ENCODE data around the gene TYMS. TPM values are rescaled to one million over a fixed set of nuclear protein-coding genes. Genes with fewer than 3 reads are reported as not detected.

Gene TYMS
- total and polyA plus RNA-seq, 9 of the 15 experiments (the other 6 are each of a cell fraction or from before 2014, with no cell fraction given) = 69.1 to 409 (median 175) TPM

DNA sequence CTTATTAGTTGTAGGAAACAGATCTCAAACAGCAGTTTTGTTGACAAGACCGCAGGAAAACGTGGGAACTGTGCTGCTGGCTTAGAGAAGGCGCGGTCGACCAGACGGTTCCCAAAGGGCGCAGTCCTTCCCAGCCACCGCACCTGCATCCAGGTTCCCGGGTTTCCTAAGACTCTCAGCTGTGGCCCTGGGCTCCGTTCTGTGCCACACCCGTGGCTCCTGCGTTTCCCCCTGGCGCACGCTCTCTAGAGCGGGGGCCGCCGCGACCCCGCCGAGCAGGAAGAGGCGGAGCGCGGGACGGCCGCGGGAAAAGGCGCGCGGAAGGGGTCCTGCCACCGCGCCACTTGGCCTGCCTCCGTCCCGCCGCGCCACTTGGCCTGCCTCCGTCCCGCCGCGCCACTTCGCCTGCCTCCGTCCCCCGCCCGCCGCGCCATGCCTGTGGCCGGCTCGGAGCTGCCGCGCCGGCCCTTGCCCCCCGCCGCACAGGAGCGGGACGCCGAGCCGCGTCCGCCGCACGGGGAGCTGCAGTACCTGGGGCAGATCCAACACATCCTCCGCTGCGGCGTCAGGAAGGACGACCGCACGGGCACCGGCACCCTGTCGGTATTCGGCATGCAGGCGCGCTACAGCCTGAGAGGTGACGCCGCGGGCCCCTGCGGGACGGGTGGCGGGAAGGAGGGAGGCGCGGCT, at the start of gene TYMS (continued):
- TF ChIP-seq MEF2D (tag; conservative IDR thresholded peaks at IDR 0.05; ENCODE audit: low read depth) (no peak), ZNF12 (CRISPR knock-in tag; IDR thresholded peaks at IDR 0.05) (no peak; the same call in 1 of the 2 replicates), ZNF224 (CRISPR knock-in tag; IDR thresholded peaks at IDR 0.05) (0 out of 2 replicates have a peak, but pooled peaks have one; percentile 53), CHCHD3 (CRISPR knock-in tag; IDR thresholded peaks at IDR 0.05) (no peak), ZNF431 (CRISPR knock-in tag; IDR thresholded peaks at IDR 0.05) (peak; percentile 15; the same call in 1 of the 2 replicates), MBD2 (IDR thresholded peaks at IDR 0.05; ENCODE audit: borderline replicate concordance, low read depth) (peak; percentile 66; the same call in 1 of the 2 replicates), NBN (IDR thresholded peaks at IDR 0.05; ENCODE audit: low read depth) (peak; percentile 68; the same call in 1 of the 2 replicates), EP300 (IDR thresholded peaks at IDR 0.05; ENCODE audit: low read length) (no peak), KLF10 (CRISPR knock-in tag; IDR thresholded peaks at IDR 0.05) (no peak), ZNF316 (IDR thresholded peaks at IDR 0.05) (peak; percentile 53), PHF8 (IDR thresholded peaks at IDR 0.05; ENCODE audit: borderline replicate concordance, low read length) (peak; percentile 68; the same call in 1 of the 2 replicates), TBL1XR1 (IDR thresholded peaks at IDR 0.05; ENCODE audit: low read length in 2 of 2) (0 out of 4 replicates have a peak, but pooled peaks of 1 of the 2 experiments have one; percentile 27), POLR2A (conservative IDR thresholded peaks at IDR 0.05) (peak; percentile 38), RNF2 (IDR thresholded peaks at IDR 0.05) (peak; percentile 17; the same call in 1 of the 2 replicates), ZNF76 (CRISPR knock-in tag; IDR thresholded peaks at IDR 0.05; ENCODE audit: borderline replicate concordance) (no peak), KLF13 (tag; IDR thresholded peaks at IDR 0.05; ENCODE audit: borderline replicate concordance, low read depth) (0 out of 2 replicates have a peak, but pooled peaks have one; percentile 4), ZBTB7A (IDR thresholded peaks at IDR 0.05; ENCODE audit: borderline replicate concordance, control insufficient read depth, low read depth, low read length) (peak; percentile 95)
- TF ChIP-seq, protein P1, sequence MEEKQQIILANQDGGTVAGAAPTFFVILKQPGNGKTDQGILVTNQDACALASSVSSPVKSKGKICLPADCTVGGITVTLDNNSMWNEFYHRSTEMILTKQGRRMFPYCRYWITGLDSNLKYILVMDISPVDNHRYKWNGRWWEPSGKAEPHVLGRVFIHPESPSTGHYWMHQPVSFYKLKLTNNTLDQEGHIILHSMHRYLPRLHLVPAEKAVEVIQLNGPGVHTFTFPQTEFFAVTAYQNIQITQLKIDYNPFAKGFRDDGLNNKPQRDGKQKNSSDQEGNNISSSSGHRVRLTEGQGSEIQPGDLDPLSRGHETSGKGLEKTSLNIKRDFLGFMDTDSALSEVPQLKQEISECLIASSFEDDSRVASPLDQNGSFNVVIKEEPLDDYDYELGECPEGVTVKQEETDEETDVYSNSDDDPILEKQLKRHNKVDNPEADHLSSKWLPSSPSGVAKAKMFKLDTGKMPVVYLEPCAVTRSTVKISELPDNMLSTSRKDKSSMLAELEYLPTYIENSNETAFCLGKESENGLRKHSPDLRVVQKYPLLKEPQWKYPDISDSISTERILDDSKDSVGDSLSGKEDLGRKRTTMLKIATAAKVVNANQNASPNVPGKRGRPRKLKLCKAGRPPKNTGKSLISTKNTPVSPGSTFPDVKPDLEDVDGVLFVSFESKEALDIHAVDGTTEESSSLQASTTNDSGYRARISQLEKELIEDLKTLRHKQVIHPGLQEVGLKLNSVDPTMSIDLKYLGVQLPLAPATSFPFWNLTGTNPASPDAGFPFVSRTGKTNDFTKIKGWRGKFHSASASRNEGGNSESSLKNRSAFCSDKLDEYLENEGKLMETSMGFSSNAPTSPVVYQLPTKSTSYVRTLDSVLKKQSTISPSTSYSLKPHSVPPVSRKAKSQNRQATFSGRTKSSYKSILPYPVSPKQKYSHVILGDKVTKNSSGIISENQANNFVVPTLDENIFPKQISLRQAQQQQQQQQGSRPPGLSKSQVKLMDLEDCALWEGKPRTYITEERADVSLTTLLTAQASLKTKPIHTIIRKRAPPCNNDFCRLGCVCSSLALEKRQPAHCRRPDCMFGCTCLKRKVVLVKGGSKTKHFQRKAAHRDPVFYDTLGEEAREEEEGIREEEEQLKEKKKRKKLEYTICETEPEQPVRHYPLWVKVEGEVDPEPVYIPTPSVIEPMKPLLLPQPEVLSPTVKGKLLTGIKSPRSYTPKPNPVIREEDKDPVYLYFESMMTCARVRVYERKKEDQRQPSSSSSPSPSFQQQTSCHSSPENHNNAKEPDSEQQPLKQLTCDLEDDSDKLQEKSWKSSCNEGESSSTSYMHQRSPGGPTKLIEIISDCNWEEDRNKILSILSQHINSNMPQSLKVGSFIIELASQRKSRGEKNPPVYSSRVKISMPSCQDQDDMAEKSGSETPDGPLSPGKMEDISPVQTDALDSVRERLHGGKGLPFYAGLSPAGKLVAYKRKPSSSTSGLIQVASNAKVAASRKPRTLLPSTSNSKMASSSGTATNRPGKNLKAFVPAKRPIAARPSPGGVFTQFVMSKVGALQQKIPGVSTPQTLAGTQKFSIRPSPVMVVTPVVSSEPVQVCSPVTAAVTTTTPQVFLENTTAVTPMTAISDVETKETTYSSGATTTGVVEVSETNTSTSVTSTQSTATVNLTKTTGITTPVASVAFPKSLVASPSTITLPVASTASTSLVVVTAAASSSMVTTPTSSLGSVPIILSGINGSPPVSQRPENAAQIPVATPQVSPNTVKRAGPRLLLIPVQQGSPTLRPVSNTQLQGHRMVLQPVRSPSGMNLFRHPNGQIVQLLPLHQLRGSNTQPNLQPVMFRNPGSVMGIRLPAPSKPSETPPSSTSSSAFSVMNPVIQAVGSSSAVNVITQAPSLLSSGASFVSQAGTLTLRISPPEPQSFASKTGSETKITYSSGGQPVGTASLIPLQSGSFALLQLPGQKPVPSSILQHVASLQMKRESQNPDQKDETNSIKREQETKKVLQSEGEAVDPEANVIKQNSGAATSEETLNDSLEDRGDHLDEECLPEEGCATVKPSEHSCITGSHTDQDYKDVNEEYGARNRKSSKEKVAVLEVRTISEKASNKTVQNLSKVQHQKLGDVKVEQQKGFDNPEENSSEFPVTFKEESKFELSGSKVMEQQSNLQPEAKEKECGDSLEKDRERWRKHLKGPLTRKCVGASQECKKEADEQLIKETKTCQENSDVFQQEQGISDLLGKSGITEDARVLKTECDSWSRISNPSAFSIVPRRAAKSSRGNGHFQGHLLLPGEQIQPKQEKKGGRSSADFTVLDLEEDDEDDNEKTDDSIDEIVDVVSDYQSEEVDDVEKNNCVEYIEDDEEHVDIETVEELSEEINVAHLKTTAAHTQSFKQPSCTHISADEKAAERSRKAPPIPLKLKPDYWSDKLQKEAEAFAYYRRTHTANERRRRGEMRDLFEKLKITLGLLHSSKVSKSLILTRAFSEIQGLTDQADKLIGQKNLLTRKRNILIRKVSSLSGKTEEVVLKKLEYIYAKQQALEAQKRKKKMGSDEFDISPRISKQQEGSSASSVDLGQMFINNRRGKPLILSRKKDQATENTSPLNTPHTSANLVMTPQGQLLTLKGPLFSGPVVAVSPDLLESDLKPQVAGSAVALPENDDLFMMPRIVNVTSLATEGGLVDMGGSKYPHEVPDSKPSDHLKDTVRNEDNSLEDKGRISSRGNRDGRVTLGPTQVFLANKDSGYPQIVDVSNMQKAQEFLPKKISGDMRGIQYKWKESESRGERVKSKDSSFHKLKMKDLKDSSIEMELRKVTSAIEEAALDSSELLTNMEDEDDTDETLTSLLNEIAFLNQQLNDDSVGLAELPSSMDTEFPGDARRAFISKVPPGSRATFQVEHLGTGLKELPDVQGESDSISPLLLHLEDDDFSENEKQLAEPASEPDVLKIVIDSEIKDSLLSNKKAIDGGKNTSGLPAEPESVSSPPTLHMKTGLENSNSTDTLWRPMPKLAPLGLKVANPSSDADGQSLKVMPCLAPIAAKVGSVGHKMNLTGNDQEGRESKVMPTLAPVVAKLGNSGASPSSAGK (IDR thresholded peaks at IDR 0.05) = peak; percentile 81
- TF ChIP-seq, protein P2, sequence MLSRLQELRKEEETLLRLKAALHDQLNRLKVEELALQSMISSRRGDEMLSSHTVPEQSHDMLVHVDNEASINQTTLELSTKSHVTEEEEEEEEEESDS (CRISPR knock-in tag; IDR thresholded peaks at IDR 0.05) = no peak
